Mononuclear cell (primary cell): Measurements from ENCODE around the gene MTHFD2L. TPM values are rescaled to one million over a fixed set of nuclear protein-coding genes. Genes with fewer than 3 reads are reported as not detected.

ENCODE experiments used
- H3K27me3 ChIP-seq: 2 replicates; pipeline ENCODE4 v1.6.0; 2011; ENCODE audit warnings: low read length, control low read depth; ENCODE audit not compliant: insufficient read depth
- H3K4me1 ChIP-seq: 2 replicates; pipeline ENCODE4 v1.5.1; 2011; ENCODE audit warnings: mild to moderate bottlenecking, low read length, control low read depth; ENCODE audit not compliant: insufficient read depth
- H3K4me3 ChIP-seq: 2 replicates; pipeline ENCODE4 v1.5.1; 2011; ENCODE audit warnings: mild to moderate bottlenecking, low read length, moderate library complexity
- H3K9me3 ChIP-seq: 2 replicates; pipeline ENCODE4 v1.5.1; 2011; ENCODE audit warnings: low read depth, mild to moderate bottlenecking, control low read depth, low read length
- total RNA-seq: library from RNA; depleted of rRNA; stranded (reverse); fragments of >200 nt; gene quantifications from one replicate; pipeline ENCODE4 v1.2.3, GENCODE V29; 2012

MTHFD2L gene
- total RNA-seq, 1 donor = 20.1 TPM

DNA sequence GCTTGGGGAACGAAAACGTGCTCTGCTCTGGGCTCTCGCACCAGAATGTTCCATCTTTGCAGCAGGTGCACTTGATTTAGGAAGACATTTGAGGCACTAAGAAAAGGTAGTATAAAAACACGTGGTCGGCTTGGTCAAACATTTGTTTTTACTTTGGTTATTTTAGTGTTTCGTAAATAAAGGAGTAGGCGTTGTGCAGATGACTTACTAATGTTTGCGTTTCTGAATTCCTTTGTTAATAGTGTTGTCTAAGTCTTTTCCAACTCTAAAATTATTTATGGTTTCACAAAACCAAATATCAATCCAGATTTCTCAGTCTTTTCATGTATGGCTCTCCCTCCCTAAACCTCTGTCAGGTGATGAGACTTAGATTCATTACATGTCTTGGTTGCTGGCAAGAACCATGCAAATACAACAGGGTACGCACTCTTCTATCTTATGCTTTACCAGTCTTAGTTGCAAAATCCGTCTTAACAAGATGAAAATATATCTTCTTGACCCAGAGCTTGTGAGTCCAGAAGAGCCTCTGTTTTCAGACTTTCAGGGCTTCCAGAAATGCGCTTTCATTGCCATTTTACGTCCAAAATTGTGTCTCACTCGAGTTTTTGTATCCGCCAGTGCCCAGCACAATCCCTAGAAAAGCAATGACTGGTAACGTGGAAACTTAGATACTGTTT is 686 bp downstream of the MTHFD2L start:
- H3K27me3 ChIP-seq = no peaks in the 10 kb centered on the region
- no peaks in the 10 kb centered on the region for H3K9me3 ChIP-seq
- peaks cover 19% of the 10 kb centered on the region for H3K4me1 ChIP-seq
- H3K4me3 ChIP-seq = peak overlapping the region; percentile 58

DNA sequence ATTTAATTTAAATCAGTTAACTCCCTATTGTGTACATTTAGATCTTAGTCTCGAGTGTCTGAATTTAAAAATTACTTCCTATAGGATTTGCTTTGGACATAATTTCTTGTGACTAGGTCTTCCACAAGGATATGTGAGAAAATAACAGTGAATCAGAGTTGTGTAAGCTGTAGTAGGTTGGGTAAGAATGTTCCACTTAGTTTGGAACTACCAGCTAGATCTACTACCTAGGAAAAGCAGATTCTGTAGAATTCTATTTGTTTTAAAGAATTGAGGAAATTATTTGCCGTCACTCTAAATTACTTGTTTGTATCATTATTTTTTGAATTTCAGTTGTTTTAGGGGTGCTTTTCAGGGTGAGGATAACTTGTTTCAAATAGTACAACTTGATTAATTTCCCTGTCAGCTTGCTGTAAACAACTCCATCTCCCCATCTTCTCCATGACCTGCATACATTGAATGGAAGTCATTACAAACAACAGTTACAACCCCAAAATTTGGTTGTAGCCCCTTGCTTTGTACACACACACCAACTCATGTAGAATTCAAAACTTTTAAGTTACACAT is 1.3 kb downstream of the MTHFD2L start:
- Histone ChIP-seq H3K27me3 (no peaks in the 10 kb centered on the region), H3K4me3 (no peak overlapping the region), H3K4me1 (peaks cover 19% of the 10 kb centered on the region), H3K9me3 (no peaks in the 10 kb centered on the region)

DNA sequence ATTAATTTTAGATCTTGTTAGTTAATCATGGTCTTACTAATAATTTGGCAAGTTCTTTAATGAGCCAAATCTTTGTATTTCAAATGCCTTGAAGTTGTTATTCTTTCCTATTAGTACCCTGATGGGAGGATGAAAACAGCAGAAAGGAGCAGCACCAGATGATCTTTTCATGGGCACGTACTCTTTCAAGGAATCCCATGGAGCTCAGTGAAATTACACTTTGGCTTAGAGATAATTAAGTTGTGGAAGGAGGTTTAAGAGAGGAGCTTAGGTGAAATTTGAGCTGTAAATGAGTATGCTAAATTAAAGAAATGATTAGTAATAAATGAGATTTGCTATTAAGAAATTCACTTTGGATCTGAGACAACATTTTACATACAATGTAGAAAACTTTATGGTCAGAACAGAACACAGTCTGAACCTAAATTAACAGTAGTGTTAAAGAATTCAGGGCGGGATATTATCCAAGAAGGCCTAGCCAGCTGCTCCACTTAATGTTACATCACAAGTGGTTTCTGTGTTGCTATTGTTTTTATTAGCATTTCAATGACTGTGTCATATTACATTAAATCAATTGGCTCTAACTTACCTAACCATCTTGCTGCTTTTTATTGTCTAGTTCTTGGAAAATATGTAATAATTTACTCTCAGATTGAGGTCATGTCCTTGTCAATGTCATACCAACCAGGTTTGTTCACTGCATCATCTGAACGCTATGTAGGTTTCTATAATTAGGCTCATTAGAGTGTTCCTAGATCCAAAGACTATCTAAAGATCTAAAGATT is 3.9 kb downstream of the MTHFD2L start:
- Histone ChIP-seq H3K4me3 (no peak overlapping the region), H3K27me3 (no peaks in the 10 kb centered on the region), H3K4me1 (peaks cover 19% of the 10 kb centered on the region), H3K9me3 (no peaks in the 10 kb centered on the region)

DNA sequence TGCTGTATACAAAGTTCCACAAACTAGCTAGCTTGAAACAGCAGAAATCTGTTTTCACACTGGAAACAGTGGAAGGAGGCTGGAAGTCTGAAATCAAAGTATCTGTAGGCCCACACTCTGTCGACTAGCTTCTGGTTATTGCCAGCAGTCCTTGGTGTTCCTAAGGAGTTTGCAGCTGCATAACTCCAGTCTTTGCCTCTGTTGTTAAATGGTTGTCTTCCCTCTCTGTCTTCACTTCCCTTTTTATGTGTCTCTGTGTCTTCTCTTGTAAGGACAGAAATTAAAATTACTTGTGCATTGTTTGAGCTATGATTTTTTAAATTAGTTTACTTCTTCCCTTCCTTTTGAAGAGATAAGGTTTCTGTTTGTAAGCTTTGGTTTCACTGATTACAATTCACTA is 8.2 kb downstream of the MTHFD2L start:
- Histone ChIP-seq H3K9me3 (no peaks in the 10 kb centered on the region), H3K27me3 (no peaks in the 10 kb centered on the region), H3K4me1 (no peaks in the 10 kb centered on the region), H3K4me3 (no peak overlapping the region)

DNA sequence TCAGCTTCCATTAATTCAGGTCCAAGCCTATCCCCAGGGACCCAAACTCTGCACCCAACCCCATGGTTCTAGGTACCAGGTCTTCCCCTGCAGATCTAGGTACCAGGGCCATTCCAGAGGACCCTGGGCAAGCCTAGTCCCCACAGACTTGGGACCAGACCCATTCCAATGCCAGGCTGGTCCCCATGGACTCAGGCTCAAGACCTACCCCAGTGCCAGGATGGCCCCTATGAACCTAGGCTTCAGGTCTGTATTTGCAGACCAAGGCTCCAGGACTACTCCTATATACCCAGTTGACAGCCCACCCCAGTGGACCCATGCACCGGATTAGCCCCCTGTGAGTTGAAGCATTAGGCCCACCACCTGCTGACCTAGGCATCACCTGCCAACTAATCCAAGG is 8.9 kb downstream of the MTHFD2L start:
- Histone ChIP-seq H3K9me3 (no peaks in the 10 kb centered on the region), H3K4me1 (no peaks in the 10 kb centered on the region), H3K27me3 (no peaks in the 10 kb centered on the region), H3K4me3 (no peak overlapping the region)

DNA sequence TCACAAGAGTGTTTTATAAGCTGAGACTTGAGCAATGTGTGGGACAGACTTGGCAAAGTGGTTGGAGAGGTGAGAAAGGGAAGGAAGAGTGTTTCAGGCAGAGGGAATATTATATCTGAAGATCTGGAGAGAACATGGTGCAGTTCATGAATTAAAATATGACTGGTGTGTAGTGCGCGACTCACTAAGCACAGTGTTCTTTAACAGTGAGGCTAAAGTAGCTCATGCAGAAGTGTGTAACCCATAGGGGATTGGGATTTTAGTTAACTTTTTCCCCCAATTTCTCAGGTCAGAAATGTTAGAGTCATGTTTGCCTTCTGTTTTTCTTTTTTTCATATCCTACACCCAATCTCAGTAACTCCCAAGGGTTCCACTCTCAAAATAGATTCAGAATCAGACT is 9.7 kb downstream of the MTHFD2L start:
- no peaks in the 10 kb centered on the region for H3K4me1 ChIP-seq
- H3K9me3 ChIP-seq = no peaks in the 10 kb centered on the region
- no peaks in the 10 kb centered on the region for H3K27me3 ChIP-seq
- H3K4me3 ChIP-seq = no peak overlapping the region

DNA sequence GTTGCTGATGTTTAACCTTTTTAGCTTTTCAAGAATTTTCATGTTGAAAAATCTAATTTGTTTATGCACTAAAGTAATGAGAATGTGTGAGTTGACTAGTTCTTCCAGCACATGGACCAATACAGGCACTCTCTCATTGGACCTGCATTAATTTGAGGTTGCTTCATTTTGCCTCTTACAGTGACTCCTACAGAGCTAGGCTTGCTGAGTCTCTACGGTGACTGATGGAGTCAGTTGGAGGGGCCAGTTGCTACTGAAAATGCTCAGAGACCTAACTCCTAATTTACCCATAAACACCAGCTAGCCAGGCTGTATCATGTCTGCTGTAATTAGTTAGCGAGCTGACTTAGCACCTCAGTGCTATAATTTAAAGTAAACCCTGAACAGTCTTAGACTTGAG is 10.9 kb downstream of the MTHFD2L start:
- no peaks in the 10 kb centered on the region for H3K9me3 ChIP-seq
- H3K27me3 ChIP-seq = no peaks in the 10 kb centered on the region
- H3K4me3 ChIP-seq = no peak overlapping the region
- no peaks in the 10 kb centered on the region for H3K4me1 ChIP-seq

DNA sequence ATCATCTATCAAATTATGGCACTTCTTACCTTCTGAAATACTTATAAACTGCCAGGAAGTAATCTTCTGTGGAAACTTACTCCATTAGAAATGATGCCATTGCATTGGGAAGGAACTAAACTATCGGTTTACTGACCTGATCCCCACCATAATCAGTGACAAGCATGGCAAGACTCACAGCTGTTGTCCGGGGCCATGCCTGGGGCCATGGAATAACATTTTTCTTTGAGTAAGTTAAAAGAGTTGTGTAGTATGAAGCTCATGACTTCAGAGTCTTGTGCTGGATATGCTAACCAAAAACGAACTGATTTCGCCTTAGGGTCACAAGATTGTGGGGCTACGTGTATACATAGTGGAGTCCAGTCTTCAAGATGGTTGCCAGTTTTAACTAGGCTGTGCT is 15.4 kb downstream of the MTHFD2L start:
- no peaks in the 10 kb centered on the region for H3K4me1 ChIP-seq
- no peaks in the 10 kb centered on the region for H3K9me3 ChIP-seq
- no peaks in the 10 kb centered on the region for H3K27me3 ChIP-seq
- H3K4me3 ChIP-seq = no peak overlapping the region

DNA sequence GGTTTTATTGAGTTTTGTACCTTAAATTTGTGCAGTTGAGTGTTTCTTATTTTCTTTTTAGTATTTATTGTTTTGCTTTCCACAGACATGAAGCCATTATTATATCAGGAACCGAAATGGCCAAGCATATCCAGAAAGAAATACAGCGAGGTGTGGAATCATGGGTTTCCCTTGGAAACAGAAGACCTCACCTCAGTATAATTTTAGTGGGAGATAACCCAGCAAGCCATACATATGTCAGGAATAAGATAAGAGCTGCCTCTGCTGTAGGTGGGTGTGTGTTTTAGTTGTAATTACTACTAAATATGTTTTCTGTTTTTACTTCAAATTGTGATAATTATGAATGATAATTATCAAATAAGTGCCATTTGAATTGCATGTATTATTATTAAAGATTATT is 16.5 kb downstream of the MTHFD2L start:
- H3K9me3 ChIP-seq = no peaks in the 10 kb centered on the region
- H3K4me1 ChIP-seq = no peaks in the 10 kb centered on the region
- no peaks in the 10 kb centered on the region for H3K27me3 ChIP-seq
- no peak overlapping the region for H3K4me3 ChIP-seq

DNA sequence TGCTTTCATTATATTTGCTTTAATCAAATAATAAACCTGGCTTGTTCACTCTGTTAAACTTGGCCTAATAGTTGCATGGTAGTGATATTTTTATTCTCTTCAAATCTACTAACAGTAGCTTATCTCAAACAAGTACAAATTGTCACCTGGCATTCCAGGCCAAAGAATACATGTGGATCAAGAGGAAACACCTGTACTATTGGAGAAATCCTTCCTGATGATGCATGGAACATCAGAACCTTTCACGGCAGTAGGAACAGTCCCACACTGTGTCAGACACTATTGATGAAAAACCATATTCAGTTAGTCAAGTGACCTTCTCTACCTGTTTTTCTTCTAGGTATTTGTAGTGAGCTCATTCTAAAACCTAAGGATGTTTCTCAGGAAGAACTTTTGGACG is 17.0 kb downstream of the MTHFD2L start:
- Histone ChIP-seq H3K4me1 (no peaks in the 10 kb centered on the region), H3K4me3 (no peak overlapping the region), H3K27me3 (no peaks in the 10 kb centered on the region), H3K9me3 (no peaks in the 10 kb centered on the region)

DNA sequence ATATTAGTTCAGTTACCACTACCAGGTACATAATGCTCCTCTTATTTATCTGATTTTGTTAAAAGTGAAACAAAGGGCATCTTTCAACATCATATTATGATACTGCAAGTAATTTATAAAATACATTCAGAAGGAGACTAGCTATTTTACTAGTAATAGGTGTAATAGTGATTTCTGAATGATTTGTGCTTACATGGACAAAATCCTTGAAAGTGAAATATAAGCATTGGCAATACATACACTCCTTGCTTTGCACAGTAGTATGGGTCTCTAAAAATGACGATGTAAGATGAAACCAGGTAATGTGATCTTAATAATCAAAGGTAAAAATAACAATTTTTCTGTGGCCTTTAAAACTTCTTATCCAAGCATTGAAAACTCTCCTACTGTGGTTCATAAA is 17.5 kb downstream of the MTHFD2L start:
- Histone ChIP-seq H3K4me3 (no peak overlapping the region), H3K9me3 (no peaks in the 10 kb centered on the region), H3K4me1 (no peaks in the 10 kb centered on the region), H3K27me3 (no peaks in the 10 kb centered on the region)

DNA sequence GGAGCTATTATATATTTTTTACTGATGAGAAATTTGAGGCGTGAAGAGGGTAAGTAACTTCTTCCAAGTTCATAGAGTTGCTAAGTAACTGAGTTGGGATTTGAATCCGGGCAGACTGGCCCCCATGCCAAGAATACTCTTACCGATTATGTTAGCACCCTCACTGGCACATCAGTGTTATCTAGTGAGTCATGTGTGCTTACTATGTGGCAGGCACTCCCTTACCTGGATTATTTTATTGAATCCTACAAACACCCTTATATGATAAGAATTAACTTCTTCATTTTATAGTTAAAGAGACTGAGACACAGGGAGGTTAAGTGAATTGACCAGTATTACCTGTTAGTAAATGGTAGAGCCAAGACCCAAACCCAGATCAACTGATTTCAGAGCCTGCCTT is 20.9 kb downstream of the MTHFD2L start:
- H3K9me3 ChIP-seq = no peaks in the 10 kb centered on the region
- no peak overlapping the region for H3K4me3 ChIP-seq
- H3K27me3 ChIP-seq = no peaks in the 10 kb centered on the region
- H3K4me1 ChIP-seq = no peaks in the 10 kb centered on the region

DNA sequence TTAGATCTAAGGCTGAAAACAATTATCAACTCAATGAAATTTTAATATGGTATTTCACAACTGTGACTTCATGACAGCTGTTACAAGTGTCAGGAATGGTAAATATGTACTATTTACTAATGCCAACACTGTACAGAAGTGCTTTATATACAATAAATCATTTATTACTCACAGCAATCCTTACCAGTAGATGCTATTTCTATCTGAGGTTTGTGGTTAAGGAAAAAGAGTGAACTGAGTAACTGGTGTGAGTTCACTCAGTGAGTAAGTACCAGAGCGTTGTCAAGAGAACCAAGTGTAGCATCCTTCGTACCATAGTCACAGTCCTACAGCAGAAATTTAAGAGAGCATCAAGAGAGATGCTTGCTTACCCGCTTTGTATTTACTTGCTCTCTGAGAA is 23.3 kb downstream of the MTHFD2L start:
- Histone ChIP-seq H3K9me3 (no peaks in the 10 kb centered on the region), H3K4me3 (no peak overlapping the region), H3K27me3 (no peaks in the 10 kb centered on the region), H3K4me1 (no peaks in the 10 kb centered on the region)

DNA sequence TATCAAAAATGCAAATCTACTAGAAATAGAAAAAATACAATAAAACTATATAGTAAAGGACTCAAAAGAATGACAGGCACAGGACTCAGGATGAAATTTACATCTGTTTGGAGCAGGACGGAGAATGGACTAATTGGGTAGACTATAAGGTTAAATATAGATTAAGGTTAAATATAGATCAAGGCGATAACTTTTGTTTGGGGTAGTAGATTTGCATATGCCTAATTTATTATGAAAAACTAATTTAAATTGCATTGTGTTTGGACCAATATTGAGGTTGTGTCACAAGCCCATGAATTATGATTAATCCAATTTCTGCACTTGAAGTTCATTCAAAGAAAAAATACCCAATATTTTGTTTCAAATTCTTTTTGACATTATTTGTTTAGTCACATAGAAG is 31.0 kb downstream of the MTHFD2L start:
- H3K4me3 ChIP-seq = no peak overlapping the region
- no peaks in the 10 kb centered on the region for H3K4me1 ChIP-seq
- H3K9me3 ChIP-seq = no peaks in the 10 kb centered on the region
- no peaks in the 10 kb centered on the region for H3K27me3 ChIP-seq

DNA sequence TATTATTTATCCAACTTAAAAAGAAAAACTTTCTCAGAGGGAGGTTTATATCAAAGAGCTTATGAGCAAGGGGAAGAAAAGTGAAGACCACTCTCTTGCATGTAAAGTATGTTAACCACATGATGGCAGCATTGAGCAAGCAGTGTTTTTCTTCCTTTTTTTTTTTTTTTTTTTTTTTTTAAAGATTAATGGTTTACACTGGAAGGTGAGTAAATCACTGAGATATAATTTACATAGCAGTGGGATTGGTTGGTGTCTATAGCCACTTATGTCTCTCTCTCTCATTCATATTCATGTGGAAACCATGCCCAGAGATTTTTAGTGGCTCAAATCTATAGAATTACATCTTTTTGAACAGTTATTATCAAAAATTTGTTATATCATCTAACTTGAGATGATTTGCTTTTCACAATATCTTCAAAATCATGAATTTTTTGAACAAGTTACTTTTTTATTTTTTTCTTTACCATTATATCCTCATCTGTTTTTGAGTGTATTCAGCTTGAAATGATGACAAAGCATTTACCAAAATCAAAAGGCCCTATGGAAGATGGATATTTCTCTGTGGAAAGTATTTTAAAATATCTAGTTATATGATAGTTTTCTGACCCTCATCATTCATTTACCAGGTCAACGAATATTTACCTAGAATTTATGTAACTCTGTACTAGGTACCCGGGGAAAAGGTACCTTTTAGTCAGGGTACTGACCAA is 31.6 kb downstream of the MTHFD2L start:
- Histone ChIP-seq H3K9me3 (no peaks in the 10 kb centered on the region), H3K4me3 (no peak overlapping the region), H3K4me1 (no peaks in the 10 kb centered on the region)

More for the DNA sequence above, 31.6 kb downstream of the MTHFD2L start:
- no peaks in the 10 kb centered on the region for H3K27me3 ChIP-seq
